Activated gamma-delta T cell treated with anti-CD3 and anti-CD28 coated beads, Interleukin-2, amount 50 U/mL, for 16 hours (primary cell): ENCODE measurements around the gene TNS1.
"Not testable (repeated sequence)": the region's sequence is repeated elsewhere in the genome, so short reads cannot be mapped to it uniquely, and the experiment has no call there.

ENCODE experiments used
- DNase-seq: peaks from one replicate; pipeline ENCODE4 v3.0.0-alpha.2; 2020; ENCODE audit warnings: low read depth

TNS1 gene

DNA sequence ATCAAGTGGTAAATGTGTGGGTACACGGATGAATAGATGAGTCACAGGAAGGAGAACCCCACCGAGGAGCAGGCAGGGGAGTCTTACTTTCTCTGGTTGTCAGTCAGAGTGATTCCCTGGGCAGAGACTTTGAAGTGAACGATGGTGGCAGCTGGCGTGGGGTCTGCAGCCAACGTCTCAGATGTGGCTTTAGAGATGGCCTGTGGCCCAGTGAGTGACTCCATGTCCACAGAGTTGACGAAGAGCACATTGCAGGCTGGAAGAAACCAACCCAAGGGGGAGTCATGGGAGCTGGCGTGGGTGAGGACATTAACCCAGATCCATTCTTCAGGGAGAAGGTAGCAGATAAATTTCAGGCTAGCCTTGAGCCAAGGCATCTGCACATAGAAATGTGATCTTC, 193.1 kb downstream of the TNS1 start:
- no peak for DNase-seq

DNA sequence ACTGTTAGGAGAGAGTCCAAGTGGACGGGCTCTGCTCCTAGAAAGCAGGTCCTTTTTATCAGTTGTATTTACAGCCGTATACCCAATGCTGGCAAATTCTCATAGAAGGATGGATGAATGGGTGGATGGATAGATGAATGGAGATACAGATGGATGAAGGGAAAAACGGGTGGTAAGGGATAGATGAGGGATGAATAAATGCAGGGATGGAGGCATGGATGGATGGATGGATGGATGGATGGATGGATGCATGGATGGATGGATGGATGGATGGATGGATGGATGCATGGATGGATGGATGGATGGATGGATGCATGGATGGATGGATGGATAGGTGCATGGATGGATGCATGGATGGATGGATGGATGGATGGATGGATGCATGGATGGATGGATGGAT, 193.8 kb downstream of the TNS1 start:
- not testable (repeated sequence) for DNase-seq

DNA sequence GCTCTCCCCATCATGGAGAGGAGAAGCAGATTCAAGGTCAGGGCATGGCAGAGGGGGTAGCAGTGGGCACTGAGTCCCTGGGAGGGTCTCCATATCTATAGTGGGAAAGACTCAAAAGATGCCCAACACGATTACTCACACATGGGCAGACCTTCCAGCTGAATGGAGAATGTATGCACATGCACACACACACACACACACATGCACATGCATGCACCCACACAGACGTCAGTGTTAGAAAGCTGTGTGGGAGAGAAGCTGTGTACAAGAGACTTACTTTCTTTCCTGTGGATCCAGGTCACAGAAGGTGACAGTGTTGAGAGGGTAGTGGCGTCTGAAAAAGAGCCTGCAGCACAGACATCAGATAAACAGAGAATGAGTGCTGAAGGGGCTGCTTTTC, 194.5 kb downstream of the TNS1 start:
- no peak for DNase-seq

DNA sequence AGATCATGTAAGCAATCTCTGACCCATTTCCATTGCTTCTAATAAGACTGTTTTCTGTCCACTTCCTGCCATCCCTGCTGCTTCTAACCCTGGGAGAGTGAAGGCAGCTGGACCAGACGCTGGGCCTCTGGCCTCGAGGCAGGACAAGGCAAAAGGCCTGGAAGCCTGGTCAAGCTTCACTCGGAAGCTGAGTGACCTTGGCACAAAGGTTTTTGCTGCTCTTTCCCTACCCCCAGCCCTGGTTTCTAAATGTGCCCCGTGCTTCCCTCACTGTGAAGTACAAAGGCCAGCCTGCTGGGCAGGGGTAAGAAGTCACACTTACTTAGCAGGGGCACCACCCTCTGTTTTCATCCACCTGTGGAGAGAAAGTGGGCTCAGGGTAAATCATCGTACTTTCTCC, 195.0 kb downstream of the TNS1 start:
- no peak for DNase-seq

DNA sequence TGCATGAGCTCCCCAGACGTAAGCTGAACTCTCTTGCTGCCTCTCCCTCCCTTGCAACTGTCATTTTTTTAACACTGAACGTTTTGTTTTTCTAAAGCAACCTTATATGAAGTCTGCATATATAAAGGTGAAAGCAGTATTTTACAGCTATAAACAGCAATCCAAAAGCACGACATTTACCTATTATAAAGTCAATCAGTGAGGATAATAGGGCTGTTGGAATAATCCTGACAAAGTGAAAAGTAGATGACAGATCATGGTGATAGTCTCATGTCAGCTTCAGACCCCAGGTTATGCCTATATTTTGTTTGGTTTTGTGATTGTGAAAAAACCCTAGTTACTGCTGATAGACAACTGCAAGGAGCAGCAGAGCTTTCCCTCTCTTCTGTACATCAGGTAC, 195.8 kb downstream of the TNS1 start:
- no peak for DNase-seq

DNA sequence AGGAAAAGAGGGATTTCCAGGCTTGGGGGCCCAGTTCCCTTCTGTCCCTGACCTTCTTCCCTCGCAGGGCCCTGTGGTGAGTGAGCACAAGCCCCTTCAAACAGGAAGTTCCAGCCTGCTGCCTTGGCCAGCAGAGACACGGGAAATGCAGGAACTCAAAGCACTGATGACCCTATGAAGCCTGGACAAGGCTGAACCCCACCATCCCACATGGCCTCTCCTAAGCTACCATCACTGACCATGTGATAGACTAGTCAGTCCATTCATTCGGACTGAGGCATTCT, 196.4 kb downstream of the TNS1 start:
- no peak for DNase-seq

DNA sequence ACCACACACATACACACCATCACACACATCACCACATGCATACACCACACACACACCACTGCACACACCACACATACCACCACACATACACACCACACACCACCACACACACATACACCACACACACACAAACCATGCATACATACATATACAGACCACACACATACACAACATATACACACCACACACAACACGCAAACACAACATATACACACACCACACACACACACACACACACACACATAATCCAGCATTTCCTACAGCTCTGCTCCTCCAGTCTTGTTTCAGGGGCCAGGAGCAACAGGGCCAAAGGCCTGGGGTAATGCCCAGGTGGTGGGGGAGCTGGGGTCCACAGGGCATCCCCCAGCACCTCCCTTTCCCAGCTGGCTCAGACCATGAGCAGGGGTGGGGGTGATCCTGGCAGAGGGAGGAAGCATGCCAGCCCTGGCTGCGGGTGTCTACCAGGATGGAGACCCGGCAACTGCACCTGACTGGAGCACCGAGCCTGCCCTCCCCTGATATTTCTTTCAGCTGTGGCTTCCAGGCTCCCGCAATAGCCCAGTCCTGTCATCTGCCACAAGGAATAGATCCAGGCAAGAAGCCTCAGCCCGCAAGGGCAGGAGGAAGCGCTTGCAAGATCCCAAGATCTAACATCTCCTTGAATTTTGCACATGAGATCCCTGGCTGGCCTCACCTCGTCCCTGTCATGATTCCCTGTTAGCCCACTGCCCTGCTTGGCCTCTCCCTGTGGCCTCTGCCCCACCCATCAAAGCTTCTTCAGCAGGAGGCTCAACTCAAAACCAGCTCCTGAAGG, 196.9 kb downstream of the TNS1 start:
- no peak for DNase-seq

DNA sequence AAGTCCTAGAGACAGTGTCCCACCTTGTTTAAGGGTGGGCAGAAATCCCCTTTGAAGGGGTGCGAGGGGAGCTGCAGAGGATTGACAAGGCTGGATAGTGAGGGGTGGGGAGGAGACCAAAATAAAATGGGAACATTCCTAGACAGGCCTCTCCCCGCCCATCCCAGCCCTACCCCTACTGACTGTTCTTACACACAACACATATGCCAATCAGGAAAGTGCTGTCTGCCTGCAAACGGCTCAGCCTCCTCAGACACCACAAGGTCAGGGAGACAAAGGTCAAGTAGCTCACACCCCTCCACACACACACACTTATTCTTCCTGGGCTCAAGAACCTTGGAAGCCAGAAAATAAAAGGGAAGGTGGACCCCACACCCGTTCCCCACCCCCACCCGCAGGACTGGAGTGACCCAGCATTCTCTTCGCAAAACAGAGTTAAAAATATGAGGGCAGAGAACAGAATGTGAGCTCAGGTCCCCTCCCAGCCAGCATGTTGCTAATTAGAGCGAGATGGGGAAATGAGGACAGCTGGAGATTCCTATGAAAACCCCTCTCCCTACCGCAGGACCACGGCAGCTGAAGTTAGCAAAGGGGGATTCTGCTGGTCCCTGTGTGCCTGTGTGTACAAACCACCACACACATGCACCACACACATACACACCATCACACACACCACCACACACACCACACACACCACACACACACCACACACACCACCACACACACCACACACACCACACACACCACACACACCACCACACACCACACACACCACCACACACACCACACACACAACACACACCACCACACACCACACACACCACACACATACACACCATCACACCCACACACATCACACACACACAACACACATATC, 197.8 kb downstream of the TNS1 start:
- no peak for DNase-seq

DNA sequence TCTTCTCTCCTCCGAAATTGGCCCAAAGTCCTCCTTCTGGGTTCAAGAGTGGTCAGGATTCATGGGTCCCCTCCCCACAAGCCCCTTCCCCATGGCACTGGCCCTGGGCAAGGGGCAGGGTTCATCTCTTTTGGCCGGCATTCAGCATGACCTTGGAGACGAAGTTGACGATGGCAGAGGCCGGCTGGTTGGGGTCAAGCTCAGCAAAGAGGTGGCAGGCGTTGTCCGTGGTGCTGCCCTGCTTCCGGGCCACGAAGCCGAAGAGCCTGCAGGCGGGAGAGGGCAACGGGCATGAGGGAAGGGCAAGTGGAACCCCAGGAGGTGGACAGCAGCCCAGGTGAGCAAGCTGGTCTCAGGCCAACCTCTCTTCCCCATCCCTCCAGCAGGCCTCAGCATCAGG, 198.5 kb downstream of the TNS1 start:
- DNase-seq, result no peak

DNA sequence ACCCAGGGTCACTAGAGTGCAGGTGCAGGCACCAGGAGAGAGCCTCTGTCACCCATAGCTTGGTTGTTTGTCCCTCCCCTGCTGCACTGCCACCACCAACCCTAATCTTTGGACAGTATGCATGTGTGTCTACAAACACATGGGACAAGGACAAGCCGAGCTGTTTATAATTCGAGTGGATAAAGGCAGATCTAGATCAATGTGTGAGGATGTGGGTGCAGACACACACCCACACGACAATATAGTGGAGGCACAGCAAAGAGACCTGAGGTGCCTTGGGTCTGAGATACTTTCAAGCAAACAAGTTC, 199.2 kb downstream of the TNS1 start:
- no peak for DNase-seq

DNA sequence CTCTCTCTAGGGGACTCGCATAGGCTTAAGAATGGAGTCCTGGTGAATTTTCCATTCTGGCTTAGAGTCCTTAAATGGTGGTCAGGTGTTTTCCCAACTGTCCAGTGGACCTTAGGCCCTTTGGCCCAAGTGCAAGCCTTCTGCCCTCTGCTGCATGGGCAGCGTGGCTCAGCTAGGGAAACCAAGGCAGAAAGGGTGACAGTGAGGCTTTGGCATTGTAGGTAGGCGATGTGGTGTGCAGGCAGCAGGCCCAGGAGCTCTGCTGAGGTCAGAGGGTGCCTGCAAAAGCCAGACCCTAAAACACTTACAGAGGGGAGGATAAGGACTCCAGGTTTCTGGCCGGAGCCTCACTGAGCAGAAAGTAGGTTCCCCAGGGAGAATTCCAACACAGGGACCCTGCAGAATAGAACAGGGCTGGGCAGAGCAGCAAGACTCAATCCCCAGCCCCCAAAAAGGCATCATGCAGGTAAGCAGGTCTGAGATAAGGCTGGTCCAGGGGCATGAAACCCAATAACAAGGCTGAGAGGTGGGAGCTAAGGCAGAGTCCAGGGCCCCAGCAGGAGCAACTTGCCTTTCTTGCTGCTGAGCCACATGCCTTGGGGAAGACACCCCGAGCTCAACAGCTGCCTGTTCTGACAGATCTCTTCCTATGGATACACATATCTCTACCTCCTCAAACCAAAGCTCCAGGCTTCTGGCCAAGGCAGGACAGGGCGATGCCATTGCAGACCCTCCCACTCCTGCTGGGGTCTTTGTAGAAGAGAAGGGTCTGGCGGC, 199.7 kb downstream of the TNS1 start:
- no peak for DNase-seq

DNA sequence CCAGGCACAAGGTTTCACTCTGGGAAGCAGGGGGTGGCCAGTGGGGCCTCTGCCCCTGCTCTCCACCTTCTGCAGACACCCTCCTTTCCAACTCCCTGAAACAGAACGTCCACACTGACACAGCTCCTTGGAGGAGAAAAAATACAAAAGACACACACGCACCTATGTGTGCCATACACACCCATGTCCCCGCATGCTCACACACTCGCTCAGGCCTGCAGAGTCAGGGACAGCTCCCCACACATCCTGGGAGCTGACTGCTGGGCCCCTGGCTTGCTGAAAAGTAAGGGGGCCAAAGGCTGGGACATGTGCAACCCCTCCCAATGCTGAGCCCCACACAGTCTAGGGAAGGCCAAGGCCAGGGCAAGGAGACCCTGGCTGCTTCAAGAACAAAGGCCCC, 200.5 kb downstream of the TNS1 start:
- DNase-seq, result no peak

DNA sequence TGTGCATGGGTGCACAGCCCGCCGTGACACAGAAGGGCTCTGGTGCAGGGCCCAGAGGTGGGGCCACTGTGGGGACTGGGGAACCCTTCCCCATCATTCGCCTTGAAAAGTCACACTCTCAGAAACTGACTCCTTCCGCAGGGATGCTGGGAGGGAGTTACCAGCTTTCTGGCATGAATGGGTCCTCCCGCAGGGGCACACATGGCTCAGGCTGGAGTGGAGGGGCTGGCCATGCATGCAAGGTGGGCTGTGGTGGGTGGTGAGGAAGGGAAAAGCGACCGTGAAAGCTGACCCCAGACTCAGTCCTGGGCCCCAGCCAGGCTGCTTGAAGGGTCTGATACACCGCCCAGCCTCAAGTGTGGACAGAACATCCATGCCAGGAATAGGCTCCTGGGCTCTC, 201.1 kb downstream of the TNS1 start:
- no peak for DNase-seq

DNA sequence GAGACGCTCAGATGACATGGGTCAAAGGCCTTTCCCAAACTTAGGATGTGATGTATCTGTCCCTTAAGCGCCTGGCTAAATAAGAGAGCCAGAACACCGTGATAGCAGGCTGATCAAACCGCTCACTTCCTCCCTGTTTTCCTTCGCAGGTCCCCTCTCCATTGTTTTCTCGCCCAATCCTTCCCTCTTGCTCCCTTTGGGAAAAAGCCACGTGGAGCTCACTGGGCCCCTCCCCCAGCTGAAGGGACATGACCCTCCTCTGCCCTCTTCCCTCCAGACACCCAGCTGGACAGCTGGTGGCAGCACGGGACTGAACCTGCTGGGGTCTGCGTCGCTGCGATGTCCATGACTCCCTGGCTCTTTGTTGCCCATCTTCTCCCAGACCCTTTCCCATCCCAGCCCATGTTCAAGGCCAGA, 201.7 kb downstream of the TNS1 start:
- DNase-seq, result no peak

DNA sequence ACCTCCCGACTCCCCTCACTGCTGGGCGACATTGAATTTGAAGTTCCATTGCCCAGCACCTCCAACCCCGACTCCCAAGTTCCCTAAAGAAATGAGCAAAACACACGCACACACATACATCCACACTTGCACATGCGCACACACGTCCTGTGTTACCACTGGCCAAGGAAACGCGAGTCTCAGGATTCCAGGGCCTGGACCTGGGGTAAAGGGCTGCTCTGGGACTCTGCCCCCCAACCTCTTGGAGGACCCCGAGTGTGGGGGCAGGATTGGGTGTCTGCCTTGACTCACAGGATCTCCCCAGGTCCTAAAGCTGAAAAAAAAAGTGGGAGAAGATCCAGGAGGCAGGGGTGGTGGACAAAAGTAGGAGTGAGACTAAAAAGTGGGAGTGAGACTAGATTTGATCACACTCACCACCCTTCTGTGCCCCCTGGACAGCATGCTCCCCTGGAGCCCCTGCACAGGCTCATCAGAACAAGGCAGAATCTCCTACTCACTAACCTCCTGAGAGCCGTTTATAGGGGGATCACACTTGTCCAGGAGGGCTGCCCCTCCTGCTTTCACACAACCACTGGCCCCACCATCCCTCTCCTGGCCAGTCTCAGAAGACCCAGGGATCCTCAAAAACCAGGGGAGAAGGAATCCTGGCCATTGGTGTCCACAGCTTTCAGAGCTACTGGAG, 202.2 kb downstream of the TNS1 start:
- DNase-seq, result no peak

DNA sequence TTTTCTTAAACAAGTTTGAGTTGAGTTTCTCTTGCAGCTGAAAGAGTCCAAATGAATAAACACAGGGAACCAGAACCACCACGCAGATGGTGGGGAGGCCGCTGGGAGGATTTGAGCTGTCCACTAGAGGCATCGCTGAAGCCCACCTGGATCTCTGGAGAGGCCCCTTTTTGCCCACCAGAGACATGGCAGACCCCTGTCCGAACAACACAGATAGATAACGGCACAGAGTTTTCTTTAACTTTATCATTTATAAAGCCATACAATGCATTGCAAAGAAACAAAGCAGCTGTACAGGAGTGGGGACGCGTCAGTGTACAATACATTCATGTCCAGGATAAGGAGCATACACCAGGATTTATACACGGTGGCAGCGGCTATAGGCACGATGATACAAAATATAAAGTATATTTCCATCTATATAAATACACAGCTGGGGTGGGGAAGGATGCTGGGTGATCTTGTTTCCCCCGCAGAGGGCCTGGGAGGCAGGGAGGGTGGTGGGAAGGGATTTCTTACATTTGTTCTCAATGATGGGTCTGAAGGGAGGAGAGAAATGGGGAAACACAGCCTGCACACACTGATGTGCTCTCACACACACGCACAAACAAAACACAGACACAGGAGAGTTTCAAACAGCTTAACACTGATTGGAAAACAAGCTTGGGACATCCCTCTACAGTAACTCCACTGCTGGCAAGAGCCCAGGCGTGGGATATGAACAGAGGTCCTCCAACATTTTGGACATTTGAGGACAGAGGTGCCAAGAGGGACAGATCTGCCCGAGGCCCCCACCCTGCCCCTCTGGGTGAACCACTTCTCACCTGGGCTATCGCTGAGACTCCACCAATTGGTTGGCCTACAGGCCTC, 203.0 kb downstream of the TNS1 start:
- DNase-seq, result no peak

DNA sequence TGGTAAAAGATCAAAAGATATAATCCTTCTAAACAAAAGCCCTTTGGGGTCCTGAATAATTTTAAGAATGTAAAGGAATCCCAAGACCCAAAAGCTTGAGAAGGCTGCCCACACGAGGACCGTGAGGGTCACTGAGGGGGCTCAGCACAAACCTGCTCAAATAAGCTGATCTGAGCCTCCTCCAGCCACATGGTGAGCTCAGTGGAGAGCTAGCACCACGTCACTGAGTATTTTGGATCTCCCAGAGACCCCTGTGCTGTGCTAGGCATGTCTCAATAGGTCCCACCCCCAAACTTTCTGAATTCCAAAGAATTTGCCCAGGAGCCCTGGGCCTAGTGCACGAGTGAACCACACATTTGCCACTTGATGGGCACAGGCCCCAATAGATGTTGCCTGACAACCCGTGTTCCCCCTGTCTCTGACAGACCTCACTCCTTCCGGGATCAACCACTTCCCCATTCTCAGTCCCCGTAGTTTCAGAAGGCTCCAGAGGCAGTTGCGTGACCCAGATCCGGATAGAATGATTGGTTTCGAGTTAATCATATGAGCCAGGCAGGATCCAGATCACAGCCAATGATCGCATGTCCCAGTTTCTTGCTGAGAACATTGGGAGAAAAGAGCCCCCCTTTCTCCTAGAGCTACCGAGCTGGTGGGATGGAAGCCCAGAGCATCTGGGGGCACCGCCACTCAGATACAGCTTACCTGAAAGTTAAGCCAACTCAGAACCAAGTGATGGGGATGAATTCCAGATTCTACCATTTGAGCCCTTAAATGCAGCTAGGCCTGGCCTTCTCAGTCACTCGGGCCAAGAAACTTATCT, 203.8 kb downstream of the TNS1 start:
- no peak for DNase-seq

DNA sequence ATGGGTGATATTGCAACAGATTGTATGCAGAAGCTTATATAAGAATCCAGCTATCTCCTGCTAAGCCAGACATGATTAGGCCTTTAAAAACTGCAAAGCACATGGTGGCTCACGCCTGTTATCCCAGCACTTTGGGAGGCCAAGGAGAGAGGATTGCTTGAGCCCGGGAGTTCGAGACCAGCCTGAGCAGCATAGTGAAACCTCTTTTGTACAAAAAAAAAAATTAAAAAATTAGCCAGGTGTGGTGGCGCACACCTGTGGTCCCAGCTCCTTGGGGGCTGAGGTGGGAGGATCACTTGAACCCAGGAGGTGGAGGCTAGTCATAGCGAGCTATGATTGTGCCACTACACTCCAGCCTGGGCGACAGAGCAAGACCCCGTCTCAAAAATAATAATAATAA, 204.6 kb downstream of the TNS1 start:
- no peak for DNase-seq

DNA sequence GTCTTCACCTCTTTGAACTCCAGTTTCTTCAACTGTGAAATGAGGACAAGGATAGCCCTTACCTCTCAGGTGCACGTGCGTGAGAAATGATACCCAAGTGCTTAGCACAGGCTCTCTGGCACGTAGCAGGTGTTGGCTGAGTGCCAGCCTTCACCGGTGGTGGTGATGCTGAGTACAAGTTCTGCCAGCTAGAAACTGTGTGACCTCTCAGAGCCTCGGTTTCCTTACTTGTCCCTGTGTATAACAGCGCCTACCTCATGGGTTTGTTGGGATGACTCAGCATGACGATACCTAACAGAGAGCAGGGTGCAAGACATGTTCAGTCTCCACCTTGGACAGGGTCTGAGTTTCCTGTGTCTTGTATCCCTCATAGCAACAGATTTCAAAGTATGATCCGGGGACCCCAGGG, 205.1 kb downstream of the TNS1 start:
- no peak for DNase-seq

DNA sequence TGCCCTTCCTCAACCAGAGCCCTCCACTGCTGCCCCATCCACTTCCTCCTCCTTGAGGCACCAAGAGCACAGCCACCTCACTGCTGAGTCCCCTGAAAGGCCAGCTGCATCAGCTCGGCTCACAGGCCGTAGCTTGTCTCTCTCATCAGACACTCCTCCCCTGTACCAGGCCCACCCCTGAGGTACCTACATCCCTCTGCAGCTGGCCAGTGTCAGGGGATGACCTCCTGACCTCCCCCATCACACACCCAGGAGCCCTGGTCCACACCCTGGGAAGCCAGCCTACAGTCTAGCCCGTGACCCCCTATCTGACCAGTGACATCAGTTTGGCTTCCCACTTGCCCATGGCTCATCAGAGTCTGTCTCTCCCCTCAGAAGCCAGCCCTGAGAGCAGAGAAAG, 205.6 kb downstream of the TNS1 start:
- DNase-seq, result no peak
